Spinal cord (tissue), 10 donors: ENCODE data around the gene NECTIN4. TPM values are rescaled to one million over a fixed set of nuclear protein-coding genes. Genes with fewer than 3 reads are reported as not detected.
"Not testable (repeated sequence)": the region's sequence is repeated elsewhere in the genome, so short reads cannot be mapped to it uniquely, and the experiment has no call there.

Source experiments
- DNase-seq, 6 donors: peaks; one replicate each; pipeline versions ENCODE4 v3.0.0 to v3.0.0-alpha.2; 2013 to 2015; ENCODE audit warnings: low spot score in 6 of 6, low read depth in 4 of 6
- H3K27ac ChIP-seq: one replicate; pipeline ENCODE4 v1.5.1; 2013; ENCODE audit warnings: low read depth, low read length, control low read depth
- H3K27me3 ChIP-seq: one replicate; pipeline ENCODE4 v1.6.1; 2013; ENCODE audit warnings: low read length; ENCODE audit not compliant: control insufficient read depth, insufficient read depth
- H3K36me3 ChIP-seq: one replicate; pipeline ENCODE4 v1.6.1; 2013; ENCODE audit warnings: low read length; ENCODE audit not compliant: control insufficient read depth, insufficient read depth
- H3K4me1 ChIP-seq: one replicate; pipeline ENCODE4 v1.6.1; 2013; ENCODE audit warnings: low read length; ENCODE audit not compliant: control insufficient read depth, insufficient read depth
- H3K4me3 ChIP-seq: one replicate; pipeline ENCODE4 v1.5.1; 2013; ENCODE audit warnings: low read depth, low read length, control low read depth
- H3K9me3 ChIP-seq: one replicate; pipeline ENCODE4 v1.6.1; 2013; ENCODE audit warnings: low read length; ENCODE audit not compliant: control insufficient read depth, insufficient read depth
- WGBS: methylation state at CpG from one replicate; pipeline ENCODE4 v1.1.5; 2013; ENCODE audit warnings: missing lambda C conversion rate; ENCODE audit not compliant: insufficient coverage; 5-methylcytosine and 5-hydroxymethylcytosine counted together
- polyA plus RNA-seq, 2 donors: library from polyadenylated mRNA; unstranded; fragments of 120-200 nt; gene quantifications; one replicate each; pipeline ENCODE4 v1.2.1, GENCODE V29; 2013; ENCODE audit not compliant: insufficient read length in 2 of 2
- total RNA-seq, 2 donors: library from RNA; depleted of rRNA in 1 of 2; stranded (reverse); fragments of 120-200 nt in 1 of 2; fragments of >200 nt in 1 of 2; gene quantifications; one replicate each; pipeline versions ENCODE4 v1.2.3 to v1.2.4, GENCODE V29; 2013 to 2014
- donor health status: healthy.

The NECTIN4 gene
- total and polyA plus RNA-seq, 4 donors = 0.06 to 0.15 TPM; not detected in 2

GRCh38 chr1:161037661-161038522, 51.5 kb downstream of the NECTIN4 start:
- WGBS = 53% methylated on average over 19 of the region's 21 CpGs
- Histone ChIP-seq H3K4me1 (peaks cover 5% of the 10 kb centered on the region), H3K27me3 (no peaks in the 10 kb centered on the region), H3K9me3 (no peaks in the 10 kb centered on the region), H3K36me3 (peaks cover 45% of the 10 kb centered on the region), H3K27ac (no peak overlapping the region), H3K4me3 (peak overlapping the region; percentile 65)
- DNase-seq = no peak

GRCh38 chr1:161033751-161034150, 55.6 kb downstream of the NECTIN4 start:
- Histone ChIP-seq H3K4me3 (no peak overlapping the region), H3K27ac (no peak overlapping the region), H3K27me3 (no peaks in the 10 kb centered on the region), H3K4me1 (peaks cover 5% of the 10 kb centered on the region), H3K36me3 (peaks cover 12% of the 10 kb centered on the region), H3K9me3 (no peaks in the 10 kb centered on the region)
- WGBS = 93% methylated on average over 3 of the region's 3 CpGs
- DNase-seq = no peak

- H3K4me1 ChIP-seq = no peaks in the 10 kb centered on the region
- no peaks in the 10 kb centered on the region for H3K27me3 ChIP-seq
- no peaks in the 10 kb centered on the region for H3K36me3 ChIP-seq
- no peaks in the 10 kb centered on the region for H3K9me3 ChIP-seq
- no peak overlapping the region for H3K27ac ChIP-seq
- 75% methylated on average over 1 of the region's 1 CpG for WGBS
- DNase-seq = no peak
- no peak overlapping the region for H3K4me3 ChIP-seq
Measured at GRCh38 chr1:161032409-161032808, 56.9 kb downstream of the NECTIN4 start.

- no peaks in the 10 kb centered on the region for H3K4me1 ChIP-seq
- WGBS = no CpG with 5 or more reads among the region's 2 CpGs
- DNase-seq = no peak
- H3K36me3 ChIP-seq = no peaks in the 10 kb centered on the region
- no peaks in the 10 kb centered on the region for H3K9me3 ChIP-seq
- no peak overlapping the region for H3K4me3 ChIP-seq
- no peak overlapping the region for H3K27ac ChIP-seq
- no peaks in the 10 kb centered on the region for H3K27me3 ChIP-seq
Measured at GRCh38 chr1:161031874-161032273, 57.5 kb downstream of the NECTIN4 start.

- not testable (repeated sequence) for H3K27ac ChIP-seq, H3K27me3 ChIP-seq, H3K4me3 ChIP-seq, H3K9me3 ChIP-seq, DNase-seq, H3K36me3 ChIP-seq, H3K4me1 ChIP-seq
- 97% methylated on average over 28 of the region's 32 CpGs for WGBS
Measured at GRCh38 chr1:161029466-161029865, 59.9 kb downstream of the NECTIN4 start.

- H3K9me3 ChIP-seq, H3K4me1 ChIP-seq, H3K36me3 ChIP-seq, DNase-seq, H3K27ac ChIP-seq, H3K4me3 ChIP-seq, H3K27me3 ChIP-seq: not testable (repeated sequence)
- 70% methylated on average over 1 of the region's 1 CpG for WGBS
Measured at GRCh38 chr1:161026954-161027353, 62.4 kb downstream of the NECTIN4 start.

- not testable (repeated sequence) for H3K4me3 ChIP-seq, H3K36me3 ChIP-seq, H3K27ac ChIP-seq, DNase-seq, H3K9me3 ChIP-seq
- H3K4me1 ChIP-seq = peaks cover 18% of the 10 kb centered on the region
- H3K27me3 ChIP-seq = peaks cover 33% of the 10 kb centered on the region
- 89% methylated on average over 9 of the region's 12 CpGs for WGBS
Measured at GRCh38 chr1:161022432-161022831, 66.9 kb downstream of the NECTIN4 start.

GRCh38 chr1:161021970-161022353, 67.4 kb downstream of the NECTIN4 start:
- WGBS = 90% methylated on average over 1 of the region's 2 CpGs

GRCh38 chr1:161021165-161021969, 68.0 kb downstream of the NECTIN4 start:
- Histone ChIP-seq H3K4me3 (peak overlapping the region; percentile 51), H3K36me3 (no peaks in the 10 kb centered on the region), H3K4me1 (peaks cover 18% of the 10 kb centered on the region), H3K9me3 (no peaks in the 10 kb centered on the region), H3K27me3 (peaks cover 33% of the 10 kb centered on the region), H3K27ac (no peak overlapping the region)
- DNase-seq = peak in 3 of 6 donors; percentile 21 to 85 (median 82)
- WGBS = 14% methylated on average over 31 of the region's 34 CpGs

More at GRCh38 chr1:161021970-161022353, 67.4 kb downstream of the NECTIN4 start:
- peaks cover 18% of the 10 kb centered on the region for H3K4me1 ChIP-seq
- H3K27me3 ChIP-seq = peaks cover 33% of the 10 kb centered on the region
- H3K9me3 ChIP-seq = no peaks in the 10 kb centered on the region
- H3K36me3 ChIP-seq = no peaks in the 10 kb centered on the region
- DNase-seq = no peak
- no peak overlapping the region for H3K27ac ChIP-seq
- H3K4me3 ChIP-seq = no peak overlapping the region
